PC-9 (cell line): ENCODE results near the gene TRIM39. TPM values are rescaled to one million over a fixed set of nuclear protein-coding genes. Genes with fewer than 3 reads are reported as not detected.

Experiments used
- BruUV-seq: library from RNA; stranded (reverse); fragments of 400-500 nt; replicated peaks from 2 replicates; lab custom pipeline; 2021; lab: Mats Ljungman, UMichigan
- CTCF ChIA-PET: fragments of 300-600 bp; sonication (Branson Sonifier 250); formaldehyde crosslinking; loops from one replicate; lab custom pipeline; 2022; ENCODE audit warnings: antibody characterized with exemption; lab: Charles Lee
- POLR2A ChIA-PET: fragments of 300-600 bp; sonication (Branson Sonifier 250); formaldehyde crosslinking; loops from one replicate; lab custom pipeline; 2022; ENCODE audit warnings: antibody characterized with exemption; ENCODE audit not compliant: unreplicated experiment; lab: Charles Lee
- DNase-seq, 2 experiments: peaks; one replicate each; pipeline versions ENCODE4 v3.0.0 to v3.0.0-alpha.2; 2015 to 2022; ENCODE audit warnings: mixed read lengths in 1 of 2
- H2AFZ ChIP-seq: fragments of 200-600 bp; sonication (generic); 2 replicates; pipeline ENCODE4 v1.8.1; 2017; ENCODE audit warnings: antibody characterized with exemption
- H3F3A ChIP-seq: fragments of 200-600 bp; sonication (generic); 2 replicates; pipeline ENCODE4 v1.8.1; 2017; ENCODE audit warnings: antibody characterized with exemption, mild to moderate bottlenecking, low read depth; ENCODE audit not compliant: insufficient read depth
- H3K27ac ChIP-seq: fragments of 200-600 bp; sonication (generic); 2 replicates; pipeline ENCODE4 v1.6.1; 2016; ENCODE audit warnings: mixed run types
- H3K27me3 ChIP-seq: fragments of 200-600 bp; sonication (generic); 2 replicates; pipeline ENCODE4 v1.6.1; 2016; ENCODE audit warnings: low read depth, mixed run types; ENCODE audit not compliant: insufficient read depth
- H3K36me3 ChIP-seq: fragments of 200-600 bp; sonication (generic); 2 replicates; pipeline ENCODE4 v1.6.1; 2016; ENCODE audit warnings: low read depth, mixed run types
- H3K4me1 ChIP-seq: fragments of 200-600 bp; sonication (generic); replicated peaks from 2 replicates; pipeline ENCODE4 v1.6.1; 2016; ENCODE audit warnings: mixed run types; ENCODE audit not compliant: insufficient read depth
- H3K4me2 ChIP-seq: fragments of 200-600 bp; sonication (generic); 2 replicates; pipeline ENCODE4 v1.6.1; 2017; ENCODE audit warnings: mixed run types
- H3K4me3 ChIP-seq: fragments of 200-600 bp; sonication (generic); 2 replicates; pipeline ENCODE4 v1.6.1; 2016; ENCODE audit warnings: mixed run types
- H3K79me2 ChIP-seq: fragments of 200-600 bp; sonication (generic); 2 replicates; pipeline ENCODE4 v1.6.1; 2017; ENCODE audit warnings: low read depth, mixed run types
- H3K9me2 ChIP-seq: fragments of 200-600 bp; sonication (generic); 2 replicates; pipeline ENCODE4 v1.8.1; 2017; ENCODE audit warnings: mild to moderate bottlenecking; ENCODE audit not compliant: insufficient read depth
- H3K9me3 ChIP-seq: fragments of 200-600 bp; sonication (generic); 2 replicates; pipeline ENCODE4 v1.8.1; 2016; ENCODE audit warnings: low read depth; ENCODE audit not compliant: insufficient read depth
- H4K20me1 ChIP-seq: fragments of 200-600 bp; sonication (generic); 2 replicates; pipeline ENCODE4 v1.8.1; 2017; ENCODE audit not compliant: insufficient read depth
- EZH2 ChIP-seq: fragments of 200-600 bp; sonication (generic); IDR thresholded peaks from 2 replicates; pipeline ENCODE4 v1.8.0; 2017; ENCODE audit warnings: antibody characterized with exemption, low read depth
- intact Hi-C: fragments of 100-400 bp; cut with micrococcal nuclease; formaldehyde crosslinking; loops from one replicate; pipeline ENCODE4 v1.10.0; 2022; ENCODE audit not compliant: unreplicated experiment
- total RNA-seq: library from RNA; stranded (reverse); gene quantifications from 2 replicates; pipeline ENCODE4 v1.2.3, GENCODE V29; 2021
- TF ChIP-seq, protein P1 (sequence below): fragments of 200-600 bp; sonication (generic); conservative IDR thresholded peaks from 2 replicates; pipeline ENCODE4 v1.6.1; 2017; ENCODE audit warnings: mixed run types, antibody characterized with exemption, mild to moderate bottlenecking, moderate library complexity

The TRIM39 gene
- total RNA-seq, 1 experiment from 2014 or later, result 14.4 TPM

GRCh38 chr6:30348957-30349356 is 22.2 kb downstream of the TRIM39 start:
- Histone ChIP-seq H3F3A (no peaks in the 10 kb centered on the region), H3K4me3 (no peak overlapping the region), H4K20me1 (no peaks in the 10 kb centered on the region), H3K27me3 (no peaks in the 10 kb centered on the region), H3K4me2 (no peak overlapping the region), H3K9me3 (no peaks in the 10 kb centered on the region), H3K9me2 (no peaks in the 10 kb centered on the region), H3K4me1 (peaks cover 6% of the 10 kb centered on the region), H2AFZ (no peak overlapping the region), H3K79me2 (peaks cover 9% of the 10 kb centered on the region), H3K27ac (no peak overlapping the region), H3K36me3 (0 out of 2 replicates have a peak, but pooled peaks cover 5% of the 10 kb centered on the region)
- DNase-seq, result no peak
- POLR2A ChIA-PET, result no interaction called here
- intact Hi-C loops, result loop anchor here (5.0 kb wide), 1 partner anchor 373 kb away; the partner anchor contains the start of gene TUBB
- CTCF ChIA-PET, result no interaction called here
- TF ChIP-seq, protein P1, sequence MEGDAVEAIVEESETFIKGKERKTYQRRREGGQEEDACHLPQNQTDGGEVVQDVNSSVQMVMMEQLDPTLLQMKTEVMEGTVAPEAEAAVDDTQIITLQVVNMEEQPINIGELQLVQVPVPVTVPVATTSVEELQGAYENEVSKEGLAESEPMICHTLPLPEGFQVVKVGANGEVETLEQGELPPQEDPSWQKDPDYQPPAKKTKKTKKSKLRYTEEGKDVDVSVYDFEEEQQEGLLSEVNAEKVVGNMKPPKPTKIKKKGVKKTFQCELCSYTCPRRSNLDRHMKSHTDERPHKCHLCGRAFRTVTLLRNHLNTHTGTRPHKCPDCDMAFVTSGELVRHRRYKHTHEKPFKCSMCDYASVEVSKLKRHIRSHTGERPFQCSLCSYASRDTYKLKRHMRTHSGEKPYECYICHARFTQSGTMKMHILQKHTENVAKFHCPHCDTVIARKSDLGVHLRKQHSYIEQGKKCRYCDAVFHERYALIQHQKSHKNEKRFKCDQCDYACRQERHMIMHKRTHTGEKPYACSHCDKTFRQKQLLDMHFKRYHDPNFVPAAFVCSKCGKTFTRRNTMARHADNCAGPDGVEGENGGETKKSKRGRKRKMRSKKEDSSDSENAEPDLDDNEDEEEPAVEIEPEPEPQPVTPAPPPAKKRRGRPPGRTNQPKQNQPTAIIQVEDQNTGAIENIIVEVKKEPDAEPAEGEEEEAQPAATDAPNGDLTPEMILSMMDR, result no peak
- no peak for TF ChIP-seq EZH2
- BruUV-seq, result no TSS peak

GRCh38 chr6:30349421-30350177 is 22.9 kb downstream of the TRIM39 start:
- ChIA-PET CTCF (no interaction called here), POLR2A (no interaction called here)
- H3K4me2 ChIP-seq, result no peak overlapping the region
- no peak overlapping the region for H3K27ac ChIP-seq
- H3K4me1 ChIP-seq, result peaks cover 6% of the 10 kb centered on the region
- no peaks in the 10 kb centered on the region for H3K9me3 ChIP-seq
- no peak for DNase-seq
- no peaks in the 10 kb centered on the region for H3K9me2 ChIP-seq
- no peak for TF ChIP-seq EZH2
- TF ChIP-seq, protein P1, result no peak
- peaks cover 9% of the 10 kb centered on the region for H3K79me2 ChIP-seq
- no peaks in the 10 kb centered on the region for H4K20me1 ChIP-seq
- BruUV-seq, result no TSS peak
- H3K36me3 ChIP-seq, result 0 out of 2 replicates have a peak, but pooled peaks cover 5% of the 10 kb centered on the region
- H2AFZ ChIP-seq, result no peak overlapping the region
- no peak overlapping the region for H3K4me3 ChIP-seq
- intact Hi-C loops, result loop anchor here (5.0 to 10.0 kb wide), 2 partner anchors 105 to 373 kb away; partner anchors contain the start of gene TUBB
- no peaks in the 10 kb centered on the region for H3F3A ChIP-seq
- H3K27me3 ChIP-seq, result no peaks in the 10 kb centered on the region

- TF ChIP-seq EZH2, result no peak
- TF ChIP-seq, protein P1, result no peak
- Histone ChIP-seq H3K4me3 (no peak overlapping the region), H3K9me2 (no peaks in the 10 kb centered on the region), H3K36me3 (0 out of 2 replicates have a peak, but pooled peaks cover 5% of the 10 kb centered on the region), H3K27me3 (no peaks in the 10 kb centered on the region), H2AFZ (no peak overlapping the region), H3F3A (no peaks in the 10 kb centered on the region), H3K79me2 (peaks cover 9% of the 10 kb centered on the region), H3K9me3 (no peaks in the 10 kb centered on the region), H3K4me2 (no peak overlapping the region), H3K4me1 (peaks cover 6% of the 10 kb centered on the region), H3K27ac (no peak overlapping the region), H4K20me1 (no peaks in the 10 kb centered on the region)
- CTCF ChIA-PET, result no interaction called here
- POLR2A ChIA-PET, result no interaction called here
- intact Hi-C loops, result loop anchor here (10.0 kb wide), 1 partner anchor 104 kb away; no protein-coding TSS in a partner anchor
- no peak for DNase-seq
- BruUV-seq, result no TSS peak
Observed at GRCh38 chr6:30350524-30350923, 23.8 kb downstream of the TRIM39 start.
